Activated naive CD4-positive, alpha-beta T cell treated with anti-CD3 and anti-CD28 coated beads, Interleukin-2, amount 50 U/mL, for 24 hours (primary cell): ENCODE results near the gene CLIP4.
"Not testable (repeated sequence)": the region's sequence is repeated elsewhere in the genome, so short reads cannot be mapped to it uniquely, and the experiment has no call there.

Source experiments
- H3K27ac Mint-ChIP-seq: one replicate; pipeline ENCODE4 v1.8.0; 2021; ENCODE audit warnings: mild to moderate bottlenecking, mixed read lengths
- H3K27me3 Mint-ChIP-seq: one replicate; pipeline ENCODE4 v1.8.0; 2021; ENCODE audit warnings: mixed read lengths
- H3K36me3 Mint-ChIP-seq: one replicate; pipeline ENCODE4 v1.8.0; 2021; ENCODE audit warnings: mixed read lengths
- H3K4me1 Mint-ChIP-seq: one replicate; pipeline ENCODE4 v1.8.0; 2021; ENCODE audit warnings: mixed read lengths
- H3K4me3 Mint-ChIP-seq: one replicate; pipeline ENCODE4 v1.8.0; 2021; ENCODE audit warnings: mild to moderate bottlenecking, mixed read lengths
- H3K9me3 Mint-ChIP-seq: one replicate; pipeline ENCODE4 v1.8.0; 2021; ENCODE audit warnings: mixed read lengths

Gene CLIP4

DNA sequence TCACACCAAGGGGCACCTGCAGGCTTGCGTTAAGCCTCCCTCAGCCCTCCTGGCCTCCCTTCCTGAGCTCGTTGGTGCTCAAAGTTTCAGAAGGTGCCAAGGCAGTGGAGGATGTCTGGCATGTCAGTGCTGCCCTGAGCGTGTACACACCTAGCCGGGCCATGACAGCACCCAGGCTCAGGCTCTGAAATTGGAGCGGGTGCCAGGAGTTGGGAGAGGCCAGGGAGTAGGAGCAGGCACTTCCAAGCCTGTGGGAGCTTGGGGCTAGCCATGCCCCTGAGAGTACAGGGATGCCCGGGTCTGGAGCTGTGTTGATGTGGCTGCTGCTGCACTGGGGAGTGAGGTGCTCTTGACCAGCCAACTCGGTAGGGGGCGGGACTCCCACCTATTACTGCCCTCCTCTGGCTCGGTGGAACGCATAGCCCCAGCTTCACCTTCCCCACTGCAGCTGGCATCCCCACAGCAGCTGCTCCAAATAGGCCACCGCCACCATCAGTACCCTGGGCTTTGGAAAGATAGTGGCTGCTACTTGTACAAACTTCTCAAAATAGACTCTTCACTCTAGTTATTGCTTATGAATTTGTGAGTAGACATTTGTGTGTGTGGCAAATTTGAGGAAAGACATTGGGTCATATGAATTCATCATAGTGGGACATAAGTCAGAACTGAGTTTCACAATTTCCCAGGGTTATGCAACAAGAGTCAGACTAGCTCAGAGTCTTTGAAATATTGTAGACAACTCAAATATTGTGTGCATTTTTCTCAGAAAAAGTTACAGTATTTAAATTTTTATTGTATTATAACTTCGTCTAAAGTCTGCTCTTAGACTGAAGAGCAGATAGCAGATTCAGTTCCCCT is 34.1 kb upstream of the CLIP4 start:
- H3K9me3 Mint-ChIP-seq: peaks cover 5% of the 10 kb centered on the region
- H3K27ac Mint-ChIP-seq: no peak overlapping the region
- H3K27me3 Mint-ChIP-seq: no peaks in the 10 kb centered on the region
- no peak overlapping the region for H3K4me3 Mint-ChIP-seq
- H3K4me1 Mint-ChIP-seq: no peaks in the 10 kb centered on the region
- H3K36me3 Mint-ChIP-seq: no peaks in the 10 kb centered on the region

DNA sequence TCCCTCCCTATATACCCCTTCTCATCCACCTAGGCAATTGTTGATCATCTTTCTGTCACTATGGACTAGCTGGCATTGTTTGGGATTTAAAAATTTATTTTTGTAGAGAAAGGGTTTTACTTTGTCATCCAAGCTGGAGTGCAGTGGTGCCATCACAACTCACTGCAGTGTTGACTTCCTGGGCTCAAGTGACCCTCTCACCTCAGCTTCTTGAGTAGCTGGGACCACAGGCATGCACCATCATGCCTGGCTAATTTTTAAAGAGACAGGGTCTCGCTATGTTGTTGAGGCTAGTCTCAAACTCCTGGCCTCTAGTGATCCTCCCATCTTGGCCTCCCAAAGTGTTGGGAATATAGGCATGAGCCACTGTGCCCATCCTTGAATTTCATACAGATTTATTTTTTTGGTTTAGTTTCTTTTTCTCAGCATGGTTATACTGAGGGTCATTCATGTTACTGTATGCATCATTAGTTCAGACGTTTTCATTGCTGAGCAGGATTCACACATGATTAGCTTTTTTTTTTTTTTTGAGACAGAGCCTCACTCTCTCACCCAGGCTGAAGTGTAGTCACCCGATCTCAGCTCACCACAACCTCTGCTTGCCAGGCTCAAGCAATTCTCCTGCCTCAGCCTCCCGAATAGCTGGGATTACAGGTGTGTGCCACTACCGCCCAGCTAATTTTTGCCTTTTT is 32.3 kb upstream of the CLIP4 start:
- Mint-ChIP-seq H3K27me3 (peaks cover 3% of the 10 kb centered on the region), H3K27ac (no peak overlapping the region), H3K4me3 (no peak overlapping the region), H3K4me1 (no peaks in the 10 kb centered on the region), H3K36me3 (no peaks in the 10 kb centered on the region), H3K9me3 (peaks cover 1% of the 10 kb centered on the region)

DNA sequence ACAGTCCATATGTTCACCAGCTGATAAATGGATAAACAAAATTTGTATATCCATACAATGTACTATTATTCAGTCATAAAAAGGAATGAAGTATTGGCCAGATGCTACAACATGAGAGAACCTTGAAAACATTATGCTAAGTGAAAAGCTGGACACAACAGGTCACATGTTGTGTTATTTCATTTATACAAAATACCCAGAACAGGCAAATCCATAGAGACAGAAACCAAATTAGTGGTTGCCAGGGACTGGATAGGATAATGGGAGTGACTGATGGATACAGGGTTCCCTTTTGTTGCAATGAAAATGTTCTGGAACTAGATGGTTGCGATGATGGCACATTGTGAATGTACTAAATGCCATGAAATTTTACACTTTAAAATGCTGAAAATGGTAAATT is 30.7 kb upstream of the CLIP4 start:
- no peak overlapping the region for H3K4me3 Mint-ChIP-seq
- H3K36me3 Mint-ChIP-seq: no peaks in the 10 kb centered on the region
- no peaks in the 10 kb centered on the region for H3K4me1 Mint-ChIP-seq
- H3K27ac Mint-ChIP-seq: no peak overlapping the region
- no peaks in the 10 kb centered on the region for H3K9me3 Mint-ChIP-seq
- peaks cover 3% of the 10 kb centered on the region for H3K27me3 Mint-ChIP-seq

DNA sequence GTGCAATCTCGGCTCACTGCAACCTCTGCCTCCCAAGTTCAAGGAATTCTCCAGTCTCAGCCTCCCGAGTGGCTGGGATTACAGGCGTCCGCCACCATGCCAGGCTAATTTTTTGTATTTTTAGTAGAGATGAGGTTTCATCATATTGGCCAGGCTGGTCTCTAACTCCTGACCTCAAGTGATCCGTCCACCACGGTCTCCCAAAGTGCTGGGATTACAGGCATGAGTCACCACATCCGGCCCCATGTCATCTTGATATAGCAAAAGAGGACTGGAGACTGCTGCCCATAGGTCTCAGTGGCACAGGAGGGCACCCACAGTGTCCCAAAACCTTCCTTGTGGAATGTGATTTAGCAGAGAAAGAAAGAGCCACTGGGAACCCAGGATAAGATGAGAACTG is 24.9 kb upstream of the CLIP4 start:
- H3K36me3 Mint-ChIP-seq, H3K4me3 Mint-ChIP-seq, H3K27ac Mint-ChIP-seq, H3K4me1 Mint-ChIP-seq, H3K27me3 Mint-ChIP-seq, H3K9me3 Mint-ChIP-seq: not testable (repeated sequence)

DNA sequence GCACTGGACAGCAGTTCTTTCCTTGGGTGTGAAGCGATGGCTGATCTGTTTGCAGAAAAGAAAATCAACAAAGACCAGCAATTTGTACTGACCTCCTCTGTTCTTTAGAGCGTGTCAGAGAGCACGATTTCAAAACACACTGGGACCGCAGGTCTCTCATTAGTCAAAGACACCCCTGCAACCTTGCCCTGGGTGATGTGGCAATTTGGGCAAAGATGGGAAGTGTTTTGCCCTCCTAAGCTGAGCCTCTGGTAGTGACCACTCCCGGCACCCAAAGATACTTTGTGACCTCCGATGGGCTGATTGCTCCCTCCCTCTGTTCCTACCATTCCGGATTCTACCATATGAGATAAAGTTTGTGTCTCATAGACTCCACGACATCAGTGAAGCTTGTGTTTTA is 18.2 kb upstream of the CLIP4 start:
- no peak overlapping the region for H3K4me3 Mint-ChIP-seq

DNA sequence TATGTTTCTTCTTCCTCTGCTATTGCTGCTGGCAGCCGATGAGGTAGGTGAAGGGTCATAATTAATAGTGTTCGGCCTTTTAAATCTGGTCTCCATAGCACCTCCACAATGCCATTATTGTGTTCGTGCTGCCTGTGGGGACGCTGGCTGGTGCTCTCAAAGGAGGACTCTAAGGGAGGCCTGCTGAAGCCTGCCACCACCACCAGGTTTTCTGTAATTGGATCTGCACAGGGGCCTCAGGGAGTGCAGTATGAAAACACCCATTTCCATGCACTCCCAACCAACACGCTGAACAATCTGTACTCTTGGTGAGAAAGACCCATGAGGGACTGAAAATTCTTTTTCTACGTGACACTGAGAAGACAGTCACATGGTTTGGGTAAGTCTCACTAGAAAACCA is 17.6 kb upstream of the CLIP4 start:
- Mint-ChIP-seq H3K9me3 (no peaks in the 10 kb centered on the region), H3K27ac (no peak overlapping the region), H3K27me3 (no peaks in the 10 kb centered on the region), H3K4me3 (no peak overlapping the region), H3K36me3 (no peaks in the 10 kb centered on the region), H3K4me1 (peaks cover 4% of the 10 kb centered on the region)

More for the DNA sequence above, 18.2 kb upstream of the CLIP4 start:
- H3K27me3 Mint-ChIP-seq: no peaks in the 10 kb centered on the region
- H3K36me3 Mint-ChIP-seq: no peaks in the 10 kb centered on the region
- no peak overlapping the region for H3K27ac Mint-ChIP-seq
- no peaks in the 10 kb centered on the region for H3K4me1 Mint-ChIP-seq
- no peaks in the 10 kb centered on the region for H3K9me3 Mint-ChIP-seq

DNA sequence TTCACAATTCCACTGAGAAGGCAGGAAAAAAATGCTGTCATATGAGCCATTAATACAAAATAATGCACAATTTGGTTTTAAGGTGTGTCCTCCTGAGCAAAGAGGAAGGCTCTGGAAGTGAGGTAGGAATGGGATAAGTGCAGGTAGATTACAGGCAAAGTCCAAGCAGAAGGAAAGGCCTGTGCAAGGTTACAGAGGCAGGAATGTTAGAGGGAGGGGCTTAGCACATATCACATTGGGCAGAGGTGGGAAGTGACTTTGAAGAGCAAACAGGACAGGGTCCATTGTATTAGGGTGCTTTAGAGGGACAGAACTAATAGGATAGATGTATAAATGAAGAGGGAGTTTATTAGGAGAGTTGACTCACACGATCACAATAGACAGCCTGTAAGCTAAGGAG is 14.7 kb upstream of the CLIP4 start:
- Mint-ChIP-seq H3K36me3 (no peaks in the 10 kb centered on the region), H3K4me3 (no peak overlapping the region), H3K4me1 (peaks cover 4% of the 10 kb centered on the region), H3K27ac (no peak overlapping the region), H3K27me3 (no peaks in the 10 kb centered on the region), H3K9me3 (no peaks in the 10 kb centered on the region)

DNA sequence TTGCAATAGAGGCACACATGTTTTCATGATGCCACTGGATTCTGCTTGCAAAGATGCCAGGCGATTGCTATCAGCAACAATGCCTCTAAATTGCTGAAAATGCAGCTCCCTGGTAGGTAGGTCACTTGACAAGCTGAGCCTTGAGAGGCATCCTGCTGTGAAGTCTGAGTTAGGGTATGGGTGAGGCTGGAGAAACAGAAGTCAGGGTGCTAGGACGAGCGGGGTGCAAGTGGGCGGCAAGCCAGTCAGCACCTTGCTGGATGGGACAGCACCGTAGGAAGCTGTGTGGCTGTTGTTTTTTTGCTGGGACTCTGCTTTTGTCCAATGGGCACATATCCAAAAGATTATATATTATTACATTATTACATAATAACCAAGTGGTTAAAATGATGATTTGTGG is 10.5 kb upstream of the CLIP4 start:
- Mint-ChIP-seq H3K4me1 (peaks cover 4% of the 10 kb centered on the region), H3K9me3 (no peaks in the 10 kb centered on the region), H3K36me3 (no peaks in the 10 kb centered on the region), H3K4me3 (no peak overlapping the region), H3K27me3 (no peaks in the 10 kb centered on the region), H3K27ac (peak overlapping the region; percentile 2)

DNA sequence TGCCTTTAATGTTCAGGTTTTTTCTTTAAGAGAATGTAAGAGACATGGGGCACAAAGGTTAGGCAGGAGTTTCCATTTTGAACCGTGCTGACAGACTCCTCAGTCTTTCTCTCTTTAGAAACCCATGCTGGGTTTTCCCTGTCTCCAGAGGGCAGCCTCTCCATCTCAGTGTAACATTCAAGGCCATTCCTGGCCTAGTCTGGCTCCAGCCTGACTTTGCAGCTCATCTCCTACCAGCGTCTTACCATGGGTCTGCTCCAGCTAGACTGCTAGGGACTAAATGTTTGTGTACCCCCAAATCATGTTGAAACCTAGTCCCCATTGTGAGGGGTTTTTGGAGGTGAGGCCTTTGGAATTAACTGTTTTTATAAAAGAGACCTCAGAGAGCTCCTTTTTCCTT is 9.8 kb upstream of the CLIP4 start:
- no peak overlapping the region for H3K4me3 Mint-ChIP-seq

DNA sequence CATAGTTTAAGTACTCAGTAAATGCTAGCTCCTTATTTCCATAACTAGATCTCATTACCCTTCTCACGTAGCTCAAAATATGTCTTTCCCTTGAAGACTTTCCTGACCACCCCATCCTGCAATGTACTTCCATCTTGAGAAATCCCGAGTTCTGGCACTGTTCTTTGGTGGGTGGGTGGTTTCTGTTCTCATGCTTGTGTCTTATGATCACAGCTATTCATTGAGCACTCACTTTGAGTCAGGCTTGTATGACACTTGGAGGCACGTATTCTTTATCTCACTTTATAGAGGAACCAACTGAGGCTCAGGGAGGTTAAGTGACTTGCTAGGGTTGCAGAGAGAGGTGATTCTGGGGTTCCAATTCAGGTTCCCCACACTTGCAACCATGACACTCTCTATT is 9.0 kb upstream of the CLIP4 start:
- Mint-ChIP-seq H3K4me1 (peaks cover 7% of the 10 kb centered on the region), H3K36me3 (no peaks in the 10 kb centered on the region), H3K4me3 (no peak overlapping the region), H3K27ac (no peak overlapping the region), H3K9me3 (no peaks in the 10 kb centered on the region), H3K27me3 (no peaks in the 10 kb centered on the region)

More for the DNA sequence above, 9.8 kb upstream of the CLIP4 start:
- H3K27me3 Mint-ChIP-seq: no peaks in the 10 kb centered on the region
- no peaks in the 10 kb centered on the region for H3K9me3 Mint-ChIP-seq
- no peak overlapping the region for H3K27ac Mint-ChIP-seq
- no peaks in the 10 kb centered on the region for H3K36me3 Mint-ChIP-seq
- H3K4me1 Mint-ChIP-seq: peaks cover 4% of the 10 kb centered on the region

DNA sequence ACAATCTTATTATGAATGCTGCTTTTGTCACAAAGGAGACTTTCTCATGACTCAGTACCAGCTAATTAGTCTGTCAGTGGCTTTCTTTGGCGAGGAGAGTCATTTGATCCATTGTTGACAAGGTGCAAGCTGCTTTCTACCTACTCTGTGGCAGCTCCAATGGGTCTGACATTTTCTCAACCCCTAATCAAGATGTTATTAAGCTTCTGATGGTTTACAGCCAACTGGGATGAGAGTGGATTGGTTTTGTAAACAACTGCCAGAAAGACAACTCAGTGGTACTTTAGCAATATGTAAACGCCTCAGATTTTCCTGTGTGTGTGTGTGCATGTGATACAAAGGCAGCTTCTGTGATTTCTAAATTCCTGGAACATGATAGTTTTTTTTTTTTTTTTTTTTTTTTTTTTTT is 8.2 kb upstream of the CLIP4 start:
- H3K4me1 Mint-ChIP-seq: peaks cover 8% of the 10 kb centered on the region
- H3K4me3 Mint-ChIP-seq: no peak overlapping the region
- H3K9me3 Mint-ChIP-seq: no peaks in the 10 kb centered on the region
- no peak overlapping the region for H3K27ac Mint-ChIP-seq
- no peaks in the 10 kb centered on the region for H3K27me3 Mint-ChIP-seq
- no peaks in the 10 kb centered on the region for H3K36me3 Mint-ChIP-seq

DNA sequence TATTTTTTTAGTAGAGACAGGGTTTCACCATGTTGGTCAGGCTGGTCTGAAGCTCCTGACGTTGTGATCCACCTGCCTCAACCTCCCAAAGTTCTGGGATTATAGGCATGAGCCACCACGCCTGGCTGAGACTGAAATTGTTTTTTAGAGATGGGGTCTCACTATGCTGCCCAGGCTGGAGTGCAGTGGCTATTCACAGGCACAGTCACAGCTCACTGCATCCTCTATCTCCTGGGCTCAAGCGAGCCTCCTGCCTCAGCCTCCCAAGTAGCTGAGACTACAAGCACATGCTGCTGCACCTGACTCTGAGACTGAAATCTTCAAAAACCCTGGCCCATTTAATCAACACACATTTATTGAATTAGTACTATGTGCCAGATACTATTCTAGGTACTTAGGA is 7.7 kb upstream of the CLIP4 start:
- H3K4me1 Mint-ChIP-seq, H3K27ac Mint-ChIP-seq, H3K36me3 Mint-ChIP-seq, H3K4me3 Mint-ChIP-seq, H3K9me3 Mint-ChIP-seq, H3K27me3 Mint-ChIP-seq: not testable (repeated sequence)

DNA sequence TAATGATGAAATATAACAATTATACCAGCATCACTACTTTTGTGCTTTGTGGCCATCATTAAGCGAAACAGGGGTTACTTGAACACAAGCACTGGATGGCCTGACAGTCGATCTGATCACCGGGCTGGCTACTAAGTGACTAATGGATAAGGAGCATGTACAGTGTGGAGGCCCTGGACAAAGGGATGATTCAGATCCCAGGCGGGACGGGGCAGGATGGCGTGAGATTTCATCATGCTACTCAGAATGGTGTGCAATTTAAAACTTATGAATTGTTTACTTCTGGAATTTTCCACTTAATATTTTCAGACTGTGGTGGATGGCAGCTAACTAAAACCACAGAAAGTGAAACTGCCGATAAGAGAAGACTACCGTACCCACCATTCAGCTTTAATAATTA is 7.0 kb upstream of the CLIP4 start:
- Mint-ChIP-seq H3K36me3 (no peaks in the 10 kb centered on the region), H3K4me1 (peaks cover 4% of the 10 kb centered on the region), H3K9me3 (no peaks in the 10 kb centered on the region)

DNA sequence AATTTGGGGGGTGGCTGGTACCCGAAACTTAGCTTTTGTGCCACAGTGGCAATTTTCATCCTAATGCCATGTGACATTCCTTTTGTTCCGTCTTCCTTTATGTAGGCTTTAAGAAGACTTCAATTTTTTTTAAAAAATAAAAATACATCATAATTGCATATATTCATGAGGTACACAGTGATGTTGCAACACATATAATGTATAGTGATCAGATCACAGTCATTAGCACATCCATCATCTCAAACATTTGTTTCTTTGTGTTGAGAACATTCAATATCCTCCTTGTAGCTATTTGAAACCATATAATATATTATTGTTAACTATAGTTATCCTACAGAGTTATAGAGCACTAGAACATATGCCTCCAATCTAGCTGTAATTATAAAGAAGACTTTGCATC is 6.0 kb upstream of the CLIP4 start:
- H3K27me3 Mint-ChIP-seq: no peaks in the 10 kb centered on the region
- H3K36me3 Mint-ChIP-seq: no peaks in the 10 kb centered on the region
- H3K4me1 Mint-ChIP-seq: peaks cover 4% of the 10 kb centered on the region
- no peak overlapping the region for H3K4me3 Mint-ChIP-seq
- peak overlapping the region; percentile 33 for H3K27ac Mint-ChIP-seq
- H3K9me3 Mint-ChIP-seq: no peaks in the 10 kb centered on the region

More for the DNA sequence above, 7.0 kb upstream of the CLIP4 start:
- no peak overlapping the region for H3K4me3 Mint-ChIP-seq
- H3K27me3 Mint-ChIP-seq: no peaks in the 10 kb centered on the region
- no peak overlapping the region for H3K27ac Mint-ChIP-seq

DNA sequence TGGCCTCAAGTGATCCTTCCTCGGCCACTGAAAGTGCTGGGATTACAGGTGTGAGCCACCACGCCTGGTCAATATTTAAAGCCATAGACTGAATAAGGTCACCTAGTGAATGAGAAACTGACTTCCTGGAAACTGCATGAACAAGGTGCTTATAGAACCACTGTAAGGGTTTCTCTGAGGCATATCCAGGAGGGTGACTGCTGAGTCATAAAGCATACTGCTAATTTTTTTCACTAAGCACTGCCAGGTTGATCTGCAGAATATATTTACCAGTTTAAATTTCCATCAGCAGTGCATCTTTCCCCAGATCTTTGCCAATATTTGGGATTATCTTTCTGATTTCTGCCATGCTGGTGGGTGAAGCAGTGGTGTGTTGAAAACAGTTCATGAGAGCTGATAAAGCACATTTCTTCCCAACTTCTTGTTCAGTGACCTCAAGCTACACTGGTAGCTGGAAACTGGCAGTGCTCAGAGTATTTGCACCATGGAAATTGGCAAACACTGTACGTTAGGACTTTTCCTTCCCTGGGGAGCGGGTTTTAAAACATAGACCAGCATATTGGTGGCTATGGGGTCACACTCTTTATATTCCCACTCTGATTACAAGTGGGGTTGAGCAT is 4.2 kb upstream of the CLIP4 start:
- Mint-ChIP-seq H3K9me3 (no peaks in the 10 kb centered on the region), H3K27ac (no peak overlapping the region), H3K4me1 (peaks cover 11% of the 10 kb centered on the region), H3K27me3 (no peaks in the 10 kb centered on the region), H3K4me3 (no peak overlapping the region), H3K36me3 (no peaks in the 10 kb centered on the region)

DNA sequence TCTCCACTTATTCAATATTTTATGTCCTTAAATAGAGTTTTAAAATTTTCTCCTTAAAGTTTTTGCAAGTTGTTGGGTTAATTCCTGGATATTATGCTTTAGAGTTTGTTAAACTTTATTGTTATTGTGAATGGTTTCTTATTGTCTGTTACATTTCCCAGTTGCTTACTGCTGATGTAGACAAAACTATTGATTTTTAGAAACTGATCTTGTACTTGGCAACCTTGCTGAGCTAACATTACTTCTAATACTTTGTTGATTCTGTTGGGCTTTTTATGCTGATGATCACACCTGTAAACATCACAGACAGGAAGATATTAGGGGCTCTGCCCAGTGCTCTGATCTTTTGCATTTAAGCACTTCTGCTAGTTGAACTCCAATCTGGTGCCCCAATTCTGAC is 2.8 kb upstream of the CLIP4 start:
- Mint-ChIP-seq H3K27ac (no peak overlapping the region), H3K4me1 (peaks cover 24% of the 10 kb centered on the region), H3K36me3 (no peaks in the 10 kb centered on the region)

More for the DNA sequence above, 2.8 kb upstream of the CLIP4 start:
- no peaks in the 10 kb centered on the region for H3K27me3 Mint-ChIP-seq
- no peak overlapping the region for H3K4me3 Mint-ChIP-seq
- no peaks in the 10 kb centered on the region for H3K9me3 Mint-ChIP-seq
